Neuronal stem cell (in vitro differentiated cells): Measurements from ENCODE around the gene YDJC.

Experiments used
- DNase-seq: peaks from one replicate; pipeline ENCODE4 v3.0.0-alpha.2; 2013; ENCODE audit warnings: low spot score
- H2AFZ ChIP-seq: one replicate; pipeline ENCODE4 v1.6.1; 2013; ENCODE audit warnings: mild to moderate bottlenecking, low read length, inconsistent platforms
- H2AK5ac ChIP-seq: 2 replicates; pipeline ENCODE4 v1.6.1; 2013; ENCODE audit warnings: low read depth, mild to moderate bottlenecking, inconsistent platforms, low read length, moderate library complexity, mixed read lengths
- H2BK120ac ChIP-seq: 2 replicates; pipeline ENCODE4 v1.6.1; 2013; ENCODE audit warnings: low read depth, mild to moderate bottlenecking, inconsistent platforms, low read length, moderate library complexity, mixed read lengths
- H2BK12ac ChIP-seq: one replicate; pipeline ENCODE4 v1.6.1; 2013; ENCODE audit warnings: low read length, inconsistent platforms
- H2BK15ac ChIP-seq: 2 replicates; pipeline ENCODE4 v1.6.1; 2013; ENCODE audit warnings: mild to moderate bottlenecking, low read length, inconsistent platforms, mixed read lengths
- H2BK5ac ChIP-seq: one replicate; pipeline ENCODE4 v1.6.1; 2013; ENCODE audit warnings: inconsistent platforms, mild to moderate bottlenecking, low read length, moderate library complexity
- H3K14ac ChIP-seq: one replicate; pipeline ENCODE4 v1.6.1; 2013; ENCODE audit warnings: low read length, inconsistent platforms
- H3K18ac ChIP-seq: 2 replicates; pipeline ENCODE4 v1.6.1; 2013; ENCODE audit warnings: low read length, inconsistent platforms
- H3K23ac ChIP-seq: 2 replicates; pipeline ENCODE4 v1.6.1; 2013; ENCODE audit warnings: low read depth, mild to moderate bottlenecking, mixed read lengths, low read length, inconsistent platforms; ENCODE audit not compliant: poor library complexity
- H3K27ac ChIP-seq: replicated peaks from 3 replicates; pipeline ENCODE4 v1.5.1; 2013; ENCODE audit warnings: low read length, inconsistent platforms
- H3K27me3 ChIP-seq, 3 experiments: 2 replicates each; pipeline ENCODE4 v1.6.1; 2013; ENCODE audit warnings: low read length in 3 of 3, mild to moderate bottlenecking in 2 of 3, inconsistent platforms in 1 of 3, low read depth in 1 of 3, mixed read lengths in 1 of 3, moderate library complexity in 1 of 3; ENCODE audit not compliant: control insufficient read depth in 3 of 3, insufficient read depth in 3 of 3
- H3K36me3 ChIP-seq, 2 donors: replicated peaks in 1 of 2; 2 replicates each; pipeline ENCODE4 v1.6.1; 2013; ENCODE audit warnings: low read length in 2 of 2; ENCODE audit not compliant: control insufficient read depth in 2 of 2, insufficient read depth in 2 of 2
- H3K4ac ChIP-seq: 2 replicates; pipeline ENCODE4 v1.6.1; 2013; ENCODE audit warnings: inconsistent platforms, mild to moderate bottlenecking, low read length, moderate library complexity
- H3K4me1 ChIP-seq, 2 donors: 1 replicate in 1 of 2; 2 replicates in 1 of 2; pipeline ENCODE4 v1.6.1; 2013; ENCODE audit warnings: low read length in 2 of 2, low read depth in 1 of 2; ENCODE audit not compliant: control insufficient read depth in 2 of 2, insufficient read depth in 1 of 2
- H3K4me2 ChIP-seq: one replicate; pipeline ENCODE4 v1.6.1; 2013; ENCODE audit warnings: mild to moderate bottlenecking, low read length, inconsistent platforms; ENCODE audit not compliant: insufficient read depth, poor library complexity, severe bottlenecking
- H3K4me3 ChIP-seq, 2 donors: 2 replicates each; pipeline ENCODE4 v1.5.1; 2013; ENCODE audit warnings: low read length in 2 of 2, mild to moderate bottlenecking in 2 of 2, inconsistent platforms in 1 of 2, moderate library complexity in 1 of 2
- H3K79me1 ChIP-seq: one replicate; pipeline ENCODE4 v1.6.1; 2013; ENCODE audit warnings: low read depth, mild to moderate bottlenecking, inconsistent platforms, low read length, moderate library complexity
- H3K9ac ChIP-seq: one replicate; pipeline ENCODE4 v1.6.1; 2013; ENCODE audit warnings: mild to moderate bottlenecking, low read depth, low read length, inconsistent platforms; ENCODE audit not compliant: poor library complexity
- H3K9me3 ChIP-seq, 2 donors: replicated peaks in 1 of 2; 2 replicates each; pipeline versions ENCODE3 to v1.6.1; 2013; ENCODE audit warnings: low read length in 2 of 2, mild to moderate bottlenecking in 2 of 2, inconsistent platforms in 1 of 2, low read depth in 1 of 2, mixed read lengths in 1 of 2, moderate library complexity in 1 of 2; ENCODE audit not compliant: control insufficient read depth in 2 of 2, insufficient read depth in 1 of 2
- H4K8ac ChIP-seq: one replicate; pipeline ENCODE4 v1.6.1; 2013; ENCODE audit warnings: low read depth, mild to moderate bottlenecking, inconsistent platforms, low read length, moderate library complexity
- H4K91ac ChIP-seq: one replicate; pipeline ENCODE4 v1.6.1; 2013; ENCODE audit warnings: low read length, low read depth, mild to moderate bottlenecking, inconsistent platforms; ENCODE audit not compliant: poor library complexity
- WGBS, 2 donors: extraction: QIAGEN DNeasy Blood & Tissue Kit; methylation state at CpG; one replicate each; pipeline ENCODE4 v1.1.7; 2013; ENCODE audit warnings: missing lambda C conversion rate in 2 of 2, mixed read lengths in 1 of 2; ENCODE audit not compliant: insufficient read length in 2 of 2, insufficient replicate concordance in 1 of 2; ENCODE audit errors: extremely low coverage in 2 of 2; 5-methylcytosine and 5-hydroxymethylcytosine counted together

YDJC gene

GRCh38 chr22:21677606-21678443 lies 48.0 kb upstream of the YDJC start:
- Histone ChIP-seq H3K4ac (no peak overlapping the region), H3K27ac (no peak overlapping the region), H3K9me3 (peaks cover 0 to 6% of the 10 kb centered on the region in 2 donors), H2BK15ac (no peak overlapping the region), H3K4me3 (peak overlapping the region in 1 of 2 donors; percentile 5), H3K9ac (peak overlapping the region; percentile 30), H3K36me3 (peaks cover 19 to 54% of the 10 kb centered on the region in 2 donors), H3K14ac (no peak overlapping the region), H3K18ac (no peak overlapping the region), H3K4me1 (peaks cover 2% of the 10 kb centered on the region in 2 donors), H3K79me1 (no peaks in the 10 kb centered on the region), H3K27me3 (no peaks in the 10 kb centered on the region), H3K23ac (peak overlapping the region; percentile 98), H2BK12ac (peak overlapping the region; percentile 73), H2AK5ac (no peak overlapping the region), H2AFZ (no peak overlapping the region), H2BK120ac (no peak overlapping the region), H2BK5ac (no peak overlapping the region), H4K91ac (no peak overlapping the region), H4K8ac (no peak overlapping the region), H3K4me2 (no peak overlapping the region)
- WGBS, 2 donors = no CpG with 5 or more reads among the region's 15 CpGs
- DNase-seq = no peak

DNA sequence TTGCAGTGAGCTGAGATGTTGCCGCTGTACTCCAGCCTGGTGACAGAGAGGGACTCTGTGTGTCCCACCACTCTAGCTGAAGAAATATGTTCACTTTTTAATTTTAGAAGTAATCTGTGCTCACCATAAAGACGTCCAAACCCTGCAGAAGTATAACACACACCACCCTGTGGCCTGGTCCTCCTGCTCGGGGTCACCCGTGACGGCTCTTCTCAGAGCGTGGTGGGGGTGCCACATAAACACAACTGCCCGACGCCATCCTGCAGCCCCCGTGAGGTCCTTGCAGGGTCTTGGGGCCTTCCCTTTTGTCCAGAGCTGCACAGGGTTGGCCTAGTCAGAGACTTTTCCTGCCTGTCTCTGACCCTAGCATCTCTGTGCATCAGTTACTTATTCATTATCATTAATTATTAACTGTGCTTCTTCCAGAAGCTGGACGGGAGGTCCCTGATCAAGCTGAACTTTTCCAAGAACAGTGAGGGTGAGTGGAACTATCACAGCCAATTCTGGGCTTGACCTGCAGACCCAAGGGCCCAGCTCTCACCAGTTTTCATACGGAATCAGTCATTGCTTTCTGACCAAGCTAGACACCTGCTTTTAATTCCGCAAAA lies 44.9 kb upstream of the YDJC start:
- Histone ChIP-seq H4K91ac (no peak overlapping the region), H3K27me3 (no peaks in the 10 kb centered on the region), H3K4me3 (no peak overlapping the region), H3K18ac (no peak overlapping the region), H3K14ac (no peak overlapping the region), H3K79me1 (no peaks in the 10 kb centered on the region), H2AFZ (no peak overlapping the region), H2BK12ac (no peak overlapping the region), H3K4ac (no peak overlapping the region), H2BK15ac (no peak overlapping the region), H3K4me1 (peaks cover 0 to 2% of the 10 kb centered on the region in 2 donors), H3K4me2 (no peak overlapping the region), H3K9me3 (peaks cover 0 to 6% of the 10 kb centered on the region in 2 donors), H2BK120ac (no peak overlapping the region), H3K9ac (no peak overlapping the region), H2BK5ac (no peak overlapping the region), H3K27ac (no peak overlapping the region), H3K23ac (no peak overlapping the region), H2AK5ac (no peak overlapping the region), H4K8ac (no peak overlapping the region), H3K36me3 (peaks cover 27 to 64% of the 10 kb centered on the region in 2 donors)
- DNase-seq = no peak
- WGBS, 2 donors = no CpG with 5 or more reads among the region's 12 CpGs

DNA sequence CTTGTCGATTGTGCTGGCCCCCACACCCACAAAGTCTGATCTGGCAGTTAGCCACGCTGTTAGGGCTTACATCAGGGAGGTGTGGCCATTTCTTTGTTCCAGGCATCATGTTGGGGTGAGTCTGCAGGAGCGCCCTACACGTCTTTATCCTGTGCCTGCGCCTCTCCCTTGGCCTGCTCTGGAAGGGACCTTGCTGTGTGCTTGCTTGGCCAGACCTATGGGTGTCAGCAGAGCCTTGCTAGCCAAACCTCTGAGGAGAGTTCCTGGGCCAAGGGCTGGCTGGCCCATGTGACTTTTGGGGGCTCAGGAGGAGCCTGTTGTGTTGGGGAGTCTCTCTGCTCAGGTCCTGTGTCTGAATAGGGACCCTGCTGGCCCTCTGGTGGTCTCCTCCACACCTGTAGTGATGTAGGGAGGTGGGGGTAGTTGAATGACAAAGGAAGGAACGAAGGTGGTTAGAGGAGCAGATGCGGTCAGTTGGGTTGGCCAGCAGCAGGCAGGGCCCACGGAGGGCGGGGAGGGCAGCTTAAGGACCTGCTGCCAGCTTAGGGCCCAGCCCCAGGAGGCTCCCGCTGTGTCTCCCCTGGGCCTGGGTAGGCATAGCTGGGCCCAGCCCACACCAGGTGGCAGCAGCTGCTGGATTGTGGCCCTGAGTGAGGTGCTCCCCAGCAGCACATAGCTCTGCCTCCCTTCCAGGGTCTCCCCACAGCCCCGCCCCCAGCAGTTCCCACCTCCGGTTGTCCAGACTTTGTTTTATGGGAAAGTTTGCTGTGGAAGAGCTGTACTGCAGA lies 43.9 kb upstream of the YDJC start:
- H2BK5ac ChIP-seq = no peak overlapping the region
- H3K27ac ChIP-seq = no peak overlapping the region
- no peak overlapping the region for H2BK12ac ChIP-seq
- no CpG with 5 or more reads among the region's 12 CpGs for whole genome bisulfite sequencing, 2 donors
- no peak overlapping the region for H4K8ac ChIP-seq
- peak overlapping the region; percentile 73 for H3K23ac ChIP-seq
- H3K14ac ChIP-seq = no peak overlapping the region
- no peak for DNase-seq
- H3K4ac ChIP-seq = no peak overlapping the region
- peaks cover 0 to 6% of the 10 kb centered on the region in 2 donors for H3K9me3 ChIP-seq
- no peak overlapping the region for H3K4me2 ChIP-seq
- H4K91ac ChIP-seq = no peak overlapping the region
- H2AFZ ChIP-seq = no peak overlapping the region
- no peaks in the 10 kb centered on the region for H3K27me3 ChIP-seq
- no peak overlapping the region for H3K9ac ChIP-seq
- no peak overlapping the region for H2BK120ac ChIP-seq
- no peak overlapping the region for H2BK15ac ChIP-seq
- no peaks in the 10 kb centered on the region for H3K79me1 ChIP-seq
- no peak overlapping the region for H3K4me3 ChIP-seq
- peaks cover 0 to 2% of the 10 kb centered on the region in 2 donors for H3K4me1 ChIP-seq
- peaks cover 25 to 66% of the 10 kb centered on the region in 2 donors for H3K36me3 ChIP-seq
- no peak overlapping the region for H3K18ac ChIP-seq
- H2AK5ac ChIP-seq = no peak overlapping the region
